Dermis blood vessel endothelial cell (primary cell): ENCODE measurements around the gene KRT9. TPM values are rescaled to one million over a fixed set of nuclear protein-coding genes. Genes with fewer than 3 reads are reported as not detected.
"Not testable (repeated sequence)": the region's sequence is repeated elsewhere in the genome, so short reads cannot be mapped to it uniquely, and the experiment has no call there.

Experiments
- DNase-seq: peaks from one replicate; pipeline ENCODE4 v3.0.0; 2010
- total RNA-seq: library from RNA; depleted of rRNA; stranded (reverse); fragments of >200 nt; gene quantifications from 2 replicates; pipeline ENCODE4 v1.2.3, GENCODE V29; 2014

Gene KRT9
- total RNA-seq, 1 donor from 2014 or later = not detected

DNA sequence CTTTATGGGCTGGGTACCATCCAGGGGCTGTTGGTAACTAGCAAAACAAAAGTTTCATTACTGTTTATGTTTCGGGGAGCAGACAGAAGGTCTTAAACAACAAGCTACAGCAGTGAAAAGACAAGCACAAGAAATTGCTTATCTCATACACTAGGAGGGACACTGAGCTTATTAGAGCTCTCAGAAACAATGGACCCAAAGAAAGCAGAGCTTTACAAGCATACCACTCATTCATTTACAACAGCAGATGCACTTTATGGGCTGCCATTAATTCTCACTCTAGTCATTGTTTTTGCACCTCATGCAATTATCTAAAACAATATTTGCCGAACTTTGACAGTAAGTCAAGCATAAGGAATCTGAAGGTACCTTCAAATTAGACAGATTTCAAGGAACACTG lies 30.7 kb upstream of the KRT9 start:
- DNase-seq = no peak

DNA sequence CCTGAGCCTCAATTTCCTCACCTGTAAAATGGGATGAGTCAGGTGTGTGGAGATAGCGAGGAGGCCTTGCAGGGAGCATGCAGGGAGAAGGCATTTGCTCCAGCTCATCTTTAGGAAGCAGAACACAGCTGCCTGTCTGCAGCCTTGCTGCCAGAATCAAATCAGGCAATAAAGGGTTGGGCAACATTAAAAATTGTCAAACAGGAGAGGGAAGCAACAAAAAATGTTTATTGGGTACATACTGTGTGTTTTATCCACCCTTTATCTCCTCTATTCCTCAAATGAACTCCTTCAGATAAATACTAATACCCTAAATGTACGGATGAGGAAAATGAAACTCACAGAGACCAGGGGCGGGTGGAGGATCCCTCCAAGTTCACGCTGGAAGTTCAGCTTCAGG lies 28.5 kb upstream of the KRT9 start:
- DNase-seq = no peak

DNA sequence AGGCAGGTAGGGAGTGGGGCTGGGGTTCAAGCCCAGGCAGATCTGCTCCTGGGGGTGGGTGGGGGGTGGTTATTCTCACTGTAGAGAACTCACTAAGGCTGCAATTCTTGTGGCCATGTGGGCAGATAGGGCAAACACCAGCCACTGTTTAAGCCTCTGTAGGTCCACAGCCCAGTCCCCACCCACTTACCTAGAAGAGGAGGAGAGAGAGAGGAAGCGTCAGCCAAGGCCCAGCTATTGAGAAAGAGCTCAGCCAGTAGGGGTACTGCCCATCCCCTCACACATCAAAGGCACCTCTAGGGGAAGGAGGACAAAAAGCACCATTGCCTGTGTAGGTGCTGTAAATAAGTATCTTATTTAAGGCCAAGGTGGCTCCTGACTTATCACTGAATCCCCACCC lies 27.8 kb upstream of the KRT9 start:
- no peak for DNase-seq

DNA sequence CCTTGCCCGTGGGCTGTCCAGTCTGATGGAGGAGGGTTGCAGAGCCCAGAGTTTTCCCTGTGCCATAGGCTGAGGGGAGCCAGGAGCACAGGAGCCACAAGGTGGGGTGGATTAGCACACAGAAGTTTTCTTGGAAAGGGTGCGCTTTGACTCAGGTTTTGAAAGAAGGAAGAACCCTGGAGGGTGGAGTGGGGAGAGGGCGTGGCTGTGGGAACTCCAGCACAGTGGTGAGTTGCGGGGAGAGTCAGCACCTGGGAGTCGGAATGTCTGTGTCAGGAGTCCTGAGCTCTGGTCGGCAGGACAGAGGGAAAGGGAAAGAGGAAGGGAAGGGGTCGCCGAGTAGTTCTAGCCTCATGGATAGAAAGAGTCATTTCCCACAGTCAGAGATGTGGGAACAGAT lies 23.7 kb upstream of the KRT9 start:
- no peak for DNase-seq

DNA sequence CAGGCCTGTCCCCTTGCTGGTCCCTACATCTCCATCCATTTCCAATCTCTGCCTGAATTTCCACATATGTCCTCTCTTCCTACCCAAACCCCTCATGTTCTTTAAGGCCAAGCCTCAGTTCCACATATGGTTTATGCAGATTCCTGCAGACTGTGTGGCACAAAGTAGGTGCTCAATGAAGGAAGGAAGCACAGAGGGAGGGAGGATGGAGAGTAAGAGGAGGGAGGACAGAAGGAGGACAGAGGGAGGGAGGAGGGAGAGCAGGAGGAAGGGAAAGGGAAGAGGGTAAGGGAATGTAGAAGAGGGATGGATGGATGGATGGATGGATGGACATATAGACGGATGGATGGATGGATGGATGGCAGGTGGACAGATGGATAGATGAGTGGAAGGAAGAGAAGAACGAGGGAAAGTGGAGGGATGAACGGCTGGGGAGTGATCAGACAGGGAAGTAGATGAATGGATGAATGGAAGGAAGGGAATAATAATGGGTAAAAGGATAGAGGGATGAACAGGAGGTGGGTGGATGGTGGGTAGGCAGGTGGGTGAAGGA lies 22.6 kb upstream of the KRT9 start:
- DNase-seq = no peak

DNA sequence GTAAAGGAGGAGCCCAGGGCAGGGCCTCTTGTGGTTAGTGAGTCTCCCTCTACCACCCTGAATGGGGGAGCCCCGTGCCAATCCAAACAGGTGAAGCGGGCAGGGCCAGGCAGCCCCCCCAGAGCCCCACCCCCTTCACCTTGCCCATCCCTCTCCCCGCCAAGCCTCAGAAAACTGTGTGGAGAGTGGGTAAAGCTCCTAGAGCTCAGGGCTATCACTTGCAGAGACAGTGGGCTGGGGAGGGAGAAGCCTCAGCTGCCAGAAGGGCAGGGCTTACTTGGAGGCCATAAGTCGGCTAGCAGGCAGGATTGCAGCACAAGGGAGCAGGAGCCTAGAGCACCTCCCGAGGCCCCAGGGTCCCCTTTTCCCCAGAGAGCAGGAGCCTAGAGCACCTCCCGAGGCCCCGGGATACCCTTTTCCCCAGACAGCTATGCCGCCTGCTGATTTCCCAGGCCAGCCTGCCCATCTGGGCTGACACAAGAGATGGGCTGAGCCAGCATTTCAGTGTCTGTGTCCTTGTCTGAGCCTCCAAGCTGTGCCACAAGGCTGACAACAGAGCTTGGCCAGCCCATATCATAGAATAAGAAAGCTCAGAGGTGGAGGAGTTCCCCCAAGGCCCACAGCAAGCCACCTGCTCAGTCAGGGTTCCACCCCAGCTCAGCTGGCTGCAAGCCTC lies 21.6 kb upstream of the KRT9 start:
- no peak for DNase-seq

DNA sequence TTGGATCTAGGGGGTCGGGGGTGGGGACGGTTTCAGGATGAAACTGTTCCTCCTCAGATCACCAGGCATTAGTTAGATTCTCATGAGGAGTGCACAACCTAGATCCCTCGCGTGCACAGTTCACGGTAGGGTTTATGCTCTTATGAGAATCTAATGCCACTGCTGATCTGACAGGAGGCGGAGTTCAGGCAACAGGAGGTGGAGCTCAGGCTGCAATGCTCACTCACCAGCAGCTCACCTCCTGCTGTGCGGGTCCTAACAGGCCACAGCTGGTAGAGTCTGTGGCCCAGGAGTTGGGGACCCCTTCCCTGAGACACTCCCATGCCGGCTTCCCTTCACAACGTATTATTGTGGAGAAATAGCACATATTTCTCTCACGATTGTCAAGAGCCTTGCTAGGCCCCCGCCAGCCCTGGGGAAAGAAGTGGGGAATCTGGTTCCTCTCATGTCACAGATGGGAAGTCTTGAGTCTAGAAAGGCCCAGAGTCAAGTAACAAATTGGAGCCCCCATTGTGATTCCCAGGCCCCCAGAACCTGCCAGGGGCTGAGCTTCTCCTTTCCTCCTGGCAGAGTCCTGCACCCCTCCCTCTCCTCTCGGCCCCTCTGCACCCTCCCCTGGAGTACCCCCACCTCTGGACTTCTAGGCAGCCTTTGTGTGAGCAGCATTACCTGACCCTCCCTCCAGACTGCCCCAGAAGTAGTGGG lies 20.9 kb upstream of the KRT9 start:
- DNase-seq = no peak

DNA sequence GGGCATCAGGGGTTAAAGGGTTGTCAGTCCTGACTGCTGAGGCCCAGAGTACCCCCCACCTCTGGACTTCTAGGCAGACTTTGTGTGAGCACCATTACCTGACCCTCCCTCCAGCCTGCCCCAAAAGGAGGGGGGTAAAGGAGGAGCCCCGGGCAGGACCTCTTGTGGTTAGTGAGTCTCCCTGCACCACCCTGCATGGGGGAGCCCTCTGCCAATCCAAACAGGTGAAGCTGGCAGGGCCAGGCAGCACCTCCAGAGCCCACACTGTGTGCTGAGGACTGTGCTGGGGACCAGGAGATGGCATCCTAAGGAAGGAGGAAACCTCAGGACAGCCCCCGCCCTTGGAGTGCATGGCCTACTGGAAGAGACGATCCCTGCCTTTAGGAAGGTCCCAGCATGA lies 17.4 kb upstream of the KRT9 start:
- no peak for DNase-seq

DNA sequence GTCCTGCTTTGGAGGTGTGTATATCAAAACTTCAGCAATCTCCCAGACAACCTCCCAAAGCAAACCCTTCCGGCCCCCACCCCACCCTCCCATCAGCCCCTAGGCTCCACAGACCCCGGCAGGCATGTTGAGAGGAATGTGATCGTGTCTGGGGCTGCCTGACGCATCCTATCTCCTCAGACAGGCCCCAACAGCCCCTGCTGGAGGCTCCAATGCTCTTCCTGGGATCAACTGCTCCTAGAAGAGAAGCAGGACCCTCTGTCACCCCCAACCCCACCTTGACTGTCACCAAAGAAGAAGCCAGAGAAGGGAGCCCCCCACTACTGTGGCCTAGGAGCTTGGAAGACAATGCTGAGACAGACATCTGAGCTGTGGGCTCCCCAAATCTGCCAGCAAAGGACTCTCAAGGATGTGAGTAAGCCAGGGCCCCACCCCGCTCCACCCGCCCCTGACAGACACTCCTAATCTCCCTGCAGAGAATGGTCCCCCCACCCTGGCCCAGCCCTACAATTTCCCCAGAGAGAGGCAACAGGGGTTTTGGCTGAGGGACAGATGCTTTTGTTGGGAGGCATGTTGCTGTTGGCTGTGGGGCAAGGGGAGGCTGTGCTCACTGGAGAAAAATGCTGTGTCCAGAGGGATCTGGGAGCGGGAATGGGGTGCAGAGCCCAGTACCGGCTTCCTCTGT lies 16.4 kb upstream of the KRT9 start:
- DNase-seq = no peak

DNA sequence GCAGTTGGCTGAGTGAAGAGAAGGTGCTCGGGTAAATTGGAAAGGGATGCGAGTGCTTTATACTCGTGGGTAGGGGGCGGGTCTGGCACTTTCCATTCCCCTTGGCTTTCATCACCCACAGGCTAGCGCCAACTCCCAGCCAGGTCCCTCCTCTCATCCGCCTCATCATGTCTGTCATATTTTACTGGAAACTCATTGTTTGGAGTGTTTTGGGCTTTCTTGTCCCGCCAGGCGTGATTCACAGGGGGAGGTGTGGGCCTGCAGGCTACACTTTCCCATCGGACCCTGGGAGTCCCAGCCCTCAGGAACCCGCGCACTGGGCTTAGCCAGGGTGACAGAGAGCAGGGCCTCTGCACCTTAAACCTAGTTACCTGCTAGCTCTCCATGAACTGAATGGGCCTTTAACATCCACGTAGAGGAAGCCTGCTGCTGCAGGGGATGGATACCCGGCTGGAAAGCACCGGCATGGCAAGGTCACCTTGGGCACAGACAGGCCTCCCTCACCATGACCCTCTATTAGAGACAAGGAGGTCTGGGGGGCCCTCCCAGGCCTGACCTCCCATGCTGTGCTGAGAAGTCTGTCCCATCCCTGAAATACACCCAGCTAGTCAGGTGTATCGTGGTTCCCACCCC lies 15.1 kb upstream of the KRT9 start, which contains the start of gene KRT14:
Gene KRT14 (minus strand): TSS at position 33 of the 633 bp plus-strand sequence. CDS start 61 bp downstream, outside the sequence.
- no peak for DNase-seq

DNA sequence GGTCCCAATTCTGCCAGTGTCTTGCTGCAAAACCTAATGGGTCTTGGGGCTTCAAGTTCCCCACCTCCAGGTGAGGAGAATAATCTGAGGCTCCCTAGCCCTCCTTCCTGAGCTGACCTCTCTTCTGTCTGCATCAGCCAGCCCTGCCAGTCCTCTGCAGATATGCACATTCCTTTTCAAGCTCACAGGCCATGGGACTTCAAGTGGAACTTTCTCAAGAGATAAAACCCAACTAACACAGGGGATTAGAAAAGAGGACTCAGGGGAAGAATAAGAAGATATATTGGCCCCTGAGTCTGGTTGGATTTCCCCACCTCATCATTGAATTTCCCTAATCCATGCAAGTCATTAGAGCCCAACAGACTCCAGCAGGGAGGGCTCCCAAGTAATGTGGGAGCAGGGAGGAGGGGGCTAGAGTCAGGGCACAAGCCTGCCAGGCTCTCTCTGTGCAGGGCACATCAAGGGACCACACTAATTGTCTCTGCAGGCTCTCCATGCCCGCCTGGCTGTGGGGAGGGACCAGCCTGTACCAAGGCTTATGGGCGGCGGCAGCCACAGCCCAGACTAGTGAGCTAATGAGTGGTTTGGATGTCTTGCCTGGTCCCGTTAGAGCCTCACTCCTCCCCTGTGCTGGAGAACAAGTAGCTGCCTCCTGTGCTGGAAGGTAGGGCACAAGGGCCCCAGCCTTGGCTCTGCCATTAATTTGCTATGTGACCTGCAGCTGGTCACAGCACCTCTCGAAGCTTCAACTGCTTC lies 13.6 kb upstream of the KRT9 start:
- DNase-seq = no peak

DNA sequence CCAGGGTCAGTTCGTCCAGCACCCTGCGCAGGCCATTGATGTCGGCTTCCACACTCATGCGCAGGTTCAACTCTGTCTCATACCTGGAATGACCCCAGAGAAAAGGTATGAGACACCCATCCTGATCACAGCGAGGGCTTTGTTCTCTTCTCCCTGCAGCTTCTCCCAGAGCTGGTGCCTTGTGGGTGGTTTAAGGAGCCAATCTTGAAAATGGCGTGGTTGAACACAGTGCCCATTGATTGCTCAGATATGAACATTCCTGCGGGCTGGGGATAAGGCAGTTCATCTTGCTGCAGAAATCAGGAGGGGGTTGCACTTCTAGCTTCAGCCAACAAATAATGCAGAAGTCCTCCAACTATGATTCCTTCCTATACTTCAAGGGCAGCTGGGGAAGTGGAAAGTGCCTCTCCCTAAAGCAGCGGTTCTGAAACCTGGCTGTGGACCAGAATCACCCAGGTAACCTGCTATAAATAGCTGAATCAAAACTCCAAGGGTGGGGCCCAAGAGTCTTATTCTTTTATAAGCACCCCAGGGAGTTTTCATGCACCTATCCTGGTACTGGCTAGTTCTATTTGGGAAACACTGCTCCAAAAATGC lies 12.6 kb upstream of the KRT9 start:
- not testable (repeated sequence) for DNase-seq

DNA sequence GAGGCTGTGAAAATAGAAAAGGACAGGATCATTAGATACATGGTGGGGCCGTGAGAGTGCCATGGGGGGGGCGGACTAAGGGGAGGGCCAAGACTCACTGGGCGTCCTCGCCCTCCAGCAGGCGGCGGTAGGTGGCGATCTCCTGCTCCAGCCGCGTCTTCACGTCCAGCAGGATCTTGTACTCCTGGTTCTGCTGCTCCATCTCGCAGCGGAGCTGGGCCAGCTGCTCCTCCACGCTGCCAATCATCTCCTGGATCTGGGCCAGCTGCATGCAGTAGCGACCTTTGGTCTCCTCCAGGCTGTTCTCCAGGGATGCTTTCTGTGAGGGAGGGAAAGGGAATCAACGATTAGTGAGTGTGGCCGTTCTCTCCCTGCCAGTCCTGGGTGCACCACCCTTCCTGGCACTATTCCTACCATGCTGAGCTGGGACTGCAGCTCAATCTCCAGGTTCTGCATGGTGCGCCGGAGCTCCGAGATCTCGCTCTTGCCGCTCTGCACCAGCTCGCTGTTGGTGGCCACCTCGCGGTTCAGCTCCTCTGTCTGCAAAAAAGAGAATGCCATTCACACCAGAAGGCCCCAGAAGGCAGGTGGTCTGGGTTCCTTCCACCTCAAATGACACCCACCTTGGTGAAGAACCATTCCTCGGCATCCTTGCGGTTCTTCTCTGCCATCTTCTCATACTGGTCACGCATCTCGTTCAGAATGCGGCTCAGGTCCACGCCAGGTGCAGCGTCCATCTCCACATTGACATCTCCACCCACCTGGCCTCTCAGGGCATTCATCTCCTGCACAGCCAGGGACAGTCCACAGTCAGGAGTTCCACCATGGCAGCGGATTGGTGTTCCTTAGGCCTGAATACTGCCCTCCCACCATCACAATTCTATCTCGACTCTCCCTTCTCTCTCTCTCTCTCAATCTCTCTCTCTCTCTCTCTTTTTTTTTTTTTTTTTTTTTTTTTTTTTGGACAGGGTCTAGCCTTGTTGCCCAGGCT lies 11.6 kb upstream of the KRT9 start:
- DNase-seq = no peak

DNA sequence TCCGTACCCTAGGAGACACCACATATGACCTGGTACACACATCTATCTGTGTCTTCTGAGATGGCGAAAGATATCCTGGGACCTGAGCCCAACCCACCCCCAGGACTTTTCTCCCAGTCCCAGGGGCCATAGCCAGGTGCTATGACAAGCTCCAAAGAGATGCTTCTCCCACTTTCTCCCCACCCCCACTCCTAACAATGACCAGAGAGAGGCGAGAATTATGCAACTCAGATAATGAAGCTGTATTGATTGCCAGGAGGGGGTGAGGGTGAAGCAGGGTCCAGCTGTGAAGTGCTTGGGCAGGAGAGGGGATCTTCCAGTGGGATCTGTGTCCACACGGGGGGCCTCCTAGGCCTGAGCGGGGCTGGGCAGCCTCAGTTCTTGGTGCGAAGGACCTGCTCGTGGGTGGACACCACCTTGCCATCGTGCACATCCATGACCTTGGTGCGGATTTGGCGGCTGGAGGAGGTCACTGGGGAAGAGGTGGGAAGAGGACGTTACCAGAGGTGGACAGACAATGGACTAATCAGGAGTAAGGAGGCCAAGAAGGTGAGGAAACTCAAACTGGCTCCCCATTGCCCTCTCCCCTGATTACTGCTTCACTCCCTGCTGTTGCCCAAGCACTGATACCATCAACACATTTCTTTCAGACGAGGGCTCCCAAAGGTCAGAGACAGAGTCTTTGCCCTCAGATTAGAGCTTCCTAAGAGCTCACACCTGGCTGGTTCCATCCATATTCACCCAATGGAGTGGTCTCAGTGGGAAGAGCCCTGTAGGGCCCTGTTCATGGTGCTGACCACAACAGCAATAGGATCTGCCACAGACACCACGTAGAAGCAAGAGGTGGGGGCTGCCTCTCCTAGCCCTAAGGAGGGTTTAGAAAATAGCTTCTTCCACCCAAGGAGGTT lies 10.5 kb upstream of the KRT9 start:
- DNase-seq = not testable (repeated sequence)

DNA sequence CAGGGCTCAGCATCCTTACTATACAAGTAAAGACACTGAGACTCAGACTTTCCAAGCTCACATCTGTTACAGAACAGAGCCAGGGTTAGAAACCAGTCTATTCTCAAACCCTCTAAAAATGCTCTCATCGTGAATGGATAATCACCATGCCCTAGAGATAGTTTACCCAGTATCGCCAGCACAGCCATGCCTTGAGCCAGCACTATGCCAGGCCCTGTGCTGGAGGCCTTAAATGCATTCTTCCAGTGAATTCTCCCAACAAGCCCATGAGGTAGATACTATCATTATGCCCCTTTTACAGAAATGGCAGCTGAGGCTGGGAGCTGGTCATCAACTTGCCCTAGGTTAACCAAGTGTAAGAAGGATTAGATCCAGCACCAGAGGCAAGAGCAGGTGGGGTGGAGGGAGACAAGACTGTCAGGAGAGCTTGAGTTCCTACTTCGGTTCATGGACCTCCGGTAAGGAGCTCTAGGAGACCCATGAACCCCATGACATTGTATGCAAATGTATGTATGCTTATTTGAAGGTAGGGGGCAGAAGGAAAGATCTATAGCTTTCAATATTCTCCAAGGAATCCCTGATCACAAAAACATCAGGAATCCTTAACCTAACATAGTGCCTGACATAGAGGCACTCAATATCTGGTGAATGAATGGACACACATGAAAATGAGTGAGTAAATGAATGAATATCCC lies 9.7 kb upstream of the KRT9 start:
- DNase-seq = no peak

DNA sequence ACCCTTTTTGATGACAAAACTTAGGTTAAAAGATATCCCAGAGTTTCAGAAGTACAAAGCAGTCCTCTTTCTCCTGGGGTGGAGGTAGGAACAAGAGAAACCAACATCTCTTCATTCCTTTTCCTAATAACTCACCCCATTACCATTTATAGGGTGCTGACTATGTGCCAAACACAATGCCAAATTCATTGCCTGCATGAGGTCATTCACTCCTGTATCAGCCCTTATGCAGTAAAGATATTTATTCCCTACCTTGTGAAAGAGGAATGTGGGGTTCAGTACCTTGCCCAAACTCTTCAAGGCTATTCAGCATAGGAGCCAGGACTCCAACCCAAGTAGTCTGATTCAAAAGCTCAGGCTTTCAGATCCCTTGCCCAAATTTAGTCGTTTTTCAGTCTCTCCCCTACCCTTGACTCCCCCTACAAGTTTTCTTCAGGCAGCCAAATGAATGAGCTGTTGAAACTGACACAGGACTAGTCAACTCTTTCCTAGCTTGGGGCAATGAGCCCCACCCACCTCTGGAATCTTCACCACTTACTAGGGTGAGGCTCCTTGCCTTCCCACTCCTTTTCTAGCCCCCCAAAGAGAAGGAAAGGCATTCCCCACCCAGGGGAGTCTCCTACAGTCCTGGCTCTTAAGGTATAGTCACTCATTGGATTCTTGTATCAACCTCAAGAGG lies 9.0 kb upstream of the KRT9 start:
- DNase-seq = no peak

DNA sequence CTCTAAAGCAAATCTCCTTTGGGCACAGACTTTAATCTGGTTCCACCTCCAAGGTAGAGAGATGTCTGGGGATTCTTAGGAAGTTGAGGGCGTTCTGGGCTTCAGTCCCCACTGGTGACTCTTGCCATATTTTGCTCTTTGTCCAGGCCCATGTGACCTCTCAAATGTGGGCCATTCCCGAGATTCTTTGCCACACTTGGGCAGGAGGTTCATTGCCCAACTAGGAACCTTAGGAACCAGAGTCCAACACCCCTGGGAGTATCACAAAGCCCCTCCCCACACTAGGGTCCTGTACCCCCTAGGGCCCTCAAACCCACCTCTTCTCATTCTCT lies 8.4 kb upstream of the KRT9 start:
- no peak for DNase-seq

DNA sequence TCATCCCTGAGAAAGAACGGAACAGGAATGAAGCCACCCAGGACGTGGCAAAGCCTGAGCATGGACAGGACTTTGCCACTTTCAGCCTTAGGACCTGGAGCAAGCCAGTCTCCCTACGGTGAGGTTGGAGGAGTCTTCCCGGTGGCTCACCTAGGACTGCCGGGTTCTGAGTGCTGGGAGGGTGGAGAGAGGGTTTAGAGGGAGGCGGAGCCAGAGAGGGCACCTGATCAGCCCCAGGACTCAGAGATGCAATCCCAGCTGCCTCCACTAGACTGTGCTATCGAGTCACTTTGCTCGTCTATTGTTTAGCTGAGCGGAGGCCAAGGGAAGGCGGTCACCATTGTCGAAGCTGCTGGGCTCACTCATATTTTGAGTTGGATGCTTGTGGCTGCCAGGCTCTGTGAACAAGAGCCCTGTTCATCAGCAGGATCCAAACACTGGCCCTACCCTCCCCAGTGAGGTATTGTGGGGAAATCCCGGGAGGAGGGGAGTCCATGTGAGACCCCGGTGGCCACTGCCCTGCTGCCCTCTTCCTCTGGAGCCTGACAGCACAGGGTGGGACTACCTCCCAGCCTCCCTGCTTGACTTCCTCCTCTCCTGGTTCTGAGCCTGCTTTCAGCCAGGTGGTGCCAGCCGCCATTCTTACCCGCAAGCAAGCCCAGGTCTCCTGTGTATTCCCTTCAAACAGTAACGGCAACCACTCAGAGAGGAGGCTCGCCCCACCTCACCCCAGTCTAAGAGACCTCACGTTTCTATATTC lies 7.8 kb upstream of the KRT9 start:
- DNase-seq = peak; percentile 90
